WTC11 (cell line): Measurements from ENCODE around the gene GCM1. TPM values are rescaled to one million over a fixed set of nuclear protein-coding genes. Genes with fewer than 3 reads are reported as not detected.

ENCODE experiments used
- ATAC-seq: fragments of 200-7000 bp; cut with Tn5 transposase; 2 replicates; pipeline ENCODE4 v1.10.0; 2021; ENCODE audit warnings: mild to moderate bottlenecking, moderate library complexity
- CTCF ChIA-PET: fragments of 300-600 bp; sonication (Branson Sonifier 250); formaldehyde crosslinking; loops from one replicate; lab custom pipeline; 2021; ENCODE audit warnings: antibody characterized with exemption; lab: Charles Lee
- POLR2A ChIA-PET: fragments of 350-600 bp; sonication (Branson Sonifier 250); formaldehyde crosslinking; loops from one replicate; lab custom pipeline; 2021; ENCODE audit warnings: antibody characterized with exemption; lab: Charles Lee
- DNase-seq: peaks from one replicate; pipeline ENCODE4 v3.0.0; 2021; ENCODE audit warnings: low spot score
- H3K27ac Mint-ChIP-seq: 2 replicates; pipeline ENCODE4 v1.8.0; 2021; ENCODE audit warnings: mixed read lengths
- H3K27me3 Mint-ChIP-seq: 2 replicates; pipeline ENCODE4 v1.8.0; 2021; ENCODE audit warnings: low read depth, mild to moderate bottlenecking, moderate library complexity, mixed read lengths
- H3K36me3 Mint-ChIP-seq: 2 replicates; pipeline ENCODE4 v1.8.0; 2021; ENCODE audit warnings: mixed read lengths
- H3K4me1 Mint-ChIP-seq: 2 replicates; pipeline ENCODE4 v1.8.0; 2022; ENCODE audit warnings: mixed read lengths
- H3K4me3 Mint-ChIP-seq: 2 replicates; pipeline ENCODE4 v1.8.0; 2021; ENCODE audit warnings: mild to moderate bottlenecking, moderate library complexity, mixed read lengths
- H3K9me3 Mint-ChIP-seq: 2 replicates; pipeline ENCODE4 v1.8.0; 2021; ENCODE audit warnings: mixed read lengths
- ATF2 ChIP-seq: sonication (generic); formaldehyde crosslinking; IDR thresholded peaks from 2 replicates; pipeline ENCODE4 v1.8.1; 2022; ENCODE audit warnings: low read depth, missing genetic modification reagents, borderline replicate concordance
- CREM ChIP-seq: sonication (generic); formaldehyde crosslinking; IDR thresholded peaks from 2 replicates; pipeline ENCODE4 v1.8.1; 2022; ENCODE audit warnings: mild to moderate bottlenecking, missing genetic modification reagents, moderate library complexity
- EMX1 ChIP-seq: fragments of 250-450 bp; sonication (Bioruptor Pico); IDR thresholded peaks from 2 replicates; pipeline ENCODE4 v1.8.0; 2021; ENCODE audit warnings: mild to moderate bottlenecking
- ERG ChIP-seq: fragments of 250-450 bp; sonication (Bioruptor Pico); IDR thresholded peaks from 2 replicates; pipeline ENCODE4 v1.8.0; 2021; ENCODE audit warnings: mild to moderate bottlenecking
- GABPB1 ChIP-seq: sonication (generic); formaldehyde crosslinking; IDR thresholded peaks from 2 replicates; pipeline ENCODE4 v1.8.1; 2023; ENCODE audit warnings: mild to moderate bottlenecking, missing genetic modification reagents
- JUN ChIP-seq: sonication (generic); formaldehyde crosslinking; IDR thresholded peaks from 2 replicates; pipeline ENCODE4 v1.8.0; 2023; ENCODE audit warnings: mild to moderate bottlenecking, missing genetic modification reagents
- KAT7 ChIP-seq: sonication (generic); formaldehyde crosslinking; IDR thresholded peaks from 2 replicates; pipeline ENCODE4 v1.8.1; 2023; ENCODE audit warnings: missing genetic modification reagents, mild to moderate bottlenecking, borderline replicate concordance
- RORB ChIP-seq: fragments of 250-450 bp; sonication (Bioruptor Pico); IDR thresholded peaks from 2 replicates; pipeline ENCODE4 v1.9.0; 2021; ENCODE audit warnings: mild to moderate bottlenecking
- SMAD3 ChIP-seq: sonication (generic); formaldehyde crosslinking; IDR thresholded peaks from 2 replicates; pipeline ENCODE4 v1.8.0; 2022; ENCODE audit warnings: missing genetic modification reagents, mild to moderate bottlenecking, borderline replicate concordance
- SP1 ChIP-seq: sonication (generic); formaldehyde crosslinking; conservative IDR thresholded peaks from 2 replicates; pipeline ENCODE4 v1.8.1; 2022; ENCODE audit warnings: missing genetic modification reagents
- TEAD1 ChIP-seq: sonication (generic); formaldehyde crosslinking; IDR thresholded peaks from 2 replicates; pipeline ENCODE4 v1.8.0; 2022; ENCODE audit warnings: mild to moderate bottlenecking, missing genetic modification reagents
- ZNF317 ChIP-seq: sonication (generic); formaldehyde crosslinking; IDR thresholded peaks from 2 replicates; pipeline ENCODE4 v1.8.1; 2023; ENCODE audit warnings: low read depth, mild to moderate bottlenecking, moderate library complexity, missing genetic modification reagents, borderline replicate concordance
- total RNA-seq: library from RNA; stranded (reverse); gene quantifications from 3 replicates; pipeline ENCODE4 v1.2.3, GENCODE V29; 2021
- TF ChIP-seq, protein P1 (sequence below): fragments of 250-450 bp; sonication (Bioruptor Pico); IDR thresholded peaks from 2 replicates; pipeline ENCODE4 v2.1.2; 2022; ENCODE audit warnings: mild to moderate bottlenecking, moderate library complexity
- TF ChIP-seq, protein P2 (sequence below): sonication (generic); formaldehyde crosslinking; conservative IDR thresholded peaks from 2 replicates; pipeline ENCODE4 v1.8.1; 2022; ENCODE audit warnings: mild to moderate bottlenecking, missing genetic modification reagents
- TF ChIP-seq, protein P3 (sequence below): fragments of 250-450 bp; sonication (Bioruptor Pico); IDR thresholded peaks from 2 replicates; pipeline ENCODE4 v1.9.0; 2021; ENCODE audit warnings: mild to moderate bottlenecking
- TF ChIP-seq, protein P4 (sequence below): sonication (generic); formaldehyde crosslinking; IDR thresholded peaks from 2 replicates; pipeline ENCODE4 v1.8.0; 2023; ENCODE audit warnings: missing genetic modification reagents, mild to moderate bottlenecking, borderline replicate concordance
- TF ChIP-seq, protein P5 (sequence below): sonication (generic); formaldehyde crosslinking; IDR thresholded peaks from 2 replicates; pipeline ENCODE4 v1.8.1; 2023; ENCODE audit warnings: mild to moderate bottlenecking, missing genetic modification reagents
- TF ChIP-seq, protein P6 (sequence below): sonication (generic); formaldehyde crosslinking; IDR thresholded peaks from 2 replicates; pipeline ENCODE4 v1.8.0; 2022; ENCODE audit warnings: mild to moderate bottlenecking, missing genetic modification reagents

The GCM1 gene
- total RNA-seq, 1 experiment from 2014 or later, result 0.09 TPM

DNA sequence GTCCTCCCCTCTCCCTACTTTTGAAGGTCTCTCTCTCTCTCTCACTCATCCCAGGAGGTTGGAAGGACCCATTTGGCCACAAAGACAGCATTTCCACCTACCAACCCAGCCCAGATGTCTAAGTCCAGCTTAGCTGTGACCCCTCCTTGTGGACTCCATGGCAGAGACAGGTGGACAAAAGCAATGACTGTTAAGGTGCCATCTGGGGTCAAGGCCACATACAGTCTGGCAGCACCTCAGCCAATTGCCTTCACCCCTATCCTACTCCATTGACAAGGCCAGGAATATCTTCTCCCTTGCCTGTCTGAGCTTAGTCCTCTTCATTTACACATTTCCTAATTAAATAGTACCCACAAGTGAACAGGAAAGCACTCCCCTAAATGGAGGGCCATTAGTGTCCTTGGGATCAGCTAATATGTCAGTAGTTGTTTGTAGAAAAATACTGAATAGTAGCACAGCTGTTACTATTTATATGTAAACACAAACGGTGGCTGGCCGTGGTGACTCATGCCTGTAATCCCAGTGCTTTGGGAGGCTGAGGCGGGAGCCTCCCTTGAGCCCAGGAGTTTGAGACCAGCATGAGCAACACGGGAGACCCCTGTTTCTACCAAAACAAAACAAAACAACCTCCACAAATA lies 28.8 kb downstream of the GCM1 start:
- peaks cover 38% of the 10 kb centered on the region for H3K4me1 Mint-ChIP-seq
- peak overlapping the region; percentile 94 for H3K27ac Mint-ChIP-seq
- peak overlapping the region; percentile 33 for H3K4me3 Mint-ChIP-seq
- ATAC-seq, result peak; percentile 75
- peak; percentile 33; the same call in 1 of the 2 replicates for TF ChIP-seq TEAD1 (CRISPR knock-in tag)
- no peak for TF ChIP-seq KAT7 (CRISPR knock-in tag)
- TF ChIP-seq GABPB1, result peak; percentile 45; the same call in 1 of the 2 replicates
- TF ChIP-seq, all 79 proteins: peak for 2
- ChIA-PET CTCF (no interaction called here), POLR2A (no interaction called here)
- H3K36me3 Mint-ChIP-seq, result peaks cover 6% of the 10 kb centered on the region
- no peaks in the 10 kb centered on the region for H3K27me3 Mint-ChIP-seq
- peaks cover 10% of the 10 kb centered on the region for H3K9me3 Mint-ChIP-seq
- peak; percentile 48 for DNase-seq

DNA sequence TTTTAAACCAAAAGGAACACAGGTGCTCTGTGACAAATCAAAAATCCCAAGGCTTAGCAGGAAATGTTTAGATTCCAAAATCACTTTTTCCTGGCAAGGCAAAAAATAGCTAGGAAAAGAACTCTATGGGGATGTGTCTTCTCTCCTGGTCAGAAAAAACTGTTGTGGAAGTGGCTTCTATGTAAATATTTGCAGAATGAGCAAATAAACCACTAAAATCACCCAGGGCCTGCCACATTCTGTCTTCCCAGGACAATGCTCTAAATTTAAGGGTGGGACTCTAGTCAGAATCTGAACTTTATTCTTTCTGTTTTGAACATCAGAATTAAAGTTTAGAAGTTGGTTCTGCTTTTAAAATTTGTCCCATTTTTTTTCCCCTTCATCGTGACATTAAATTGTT lies 29.3 kb downstream of the GCM1 start:
- CTCF ChIA-PET, result no interaction called here
- no peak overlapping the region for H3K4me3 Mint-ChIP-seq
- DNase-seq, result no peak
- H3K9me3 Mint-ChIP-seq, result peaks cover 16% of the 10 kb centered on the region
- peaks cover 6% of the 10 kb centered on the region for H3K36me3 Mint-ChIP-seq
- H3K27me3 Mint-ChIP-seq, result no peaks in the 10 kb centered on the region
- H3K27ac Mint-ChIP-seq, result no peak overlapping the region; the same call in 1 of the 2 replicates
- POLR2A ChIA-PET, result no interaction called here
- no peak for ATAC-seq
- H3K4me1 Mint-ChIP-seq, result peaks cover 38% of the 10 kb centered on the region
- TF ChIP-seq, protein P1, sequence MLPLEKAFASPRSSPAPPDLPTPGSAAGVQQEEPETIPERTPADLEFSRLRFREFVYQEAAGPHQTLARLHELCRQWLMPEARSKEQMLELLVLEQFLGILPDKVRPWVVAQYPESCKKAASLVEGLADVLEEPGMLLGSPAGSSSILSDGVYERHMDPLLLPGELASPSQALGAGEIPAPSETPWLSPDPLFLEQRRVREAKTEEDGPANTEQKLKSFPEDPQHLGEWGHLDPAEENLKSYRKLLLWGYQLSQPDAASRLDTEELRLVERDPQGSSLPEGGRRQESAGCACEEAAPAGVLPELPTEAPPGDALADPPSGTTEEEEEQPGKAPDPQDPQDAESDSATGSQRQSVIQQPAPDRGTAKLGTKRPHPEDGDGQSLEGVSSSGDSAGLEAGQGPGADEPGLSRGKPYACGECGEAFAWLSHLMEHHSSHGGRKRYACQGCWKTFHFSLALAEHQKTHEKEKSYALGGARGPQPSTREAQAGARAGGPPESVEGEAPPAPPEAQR (CRISPR knock-in tag), result no peak
- no peak for TF ChIP-seq EMX1 (CRISPR knock-in tag)
- TF ChIP-seq SP1, result no peak
- TF ChIP-seq, protein P2, sequence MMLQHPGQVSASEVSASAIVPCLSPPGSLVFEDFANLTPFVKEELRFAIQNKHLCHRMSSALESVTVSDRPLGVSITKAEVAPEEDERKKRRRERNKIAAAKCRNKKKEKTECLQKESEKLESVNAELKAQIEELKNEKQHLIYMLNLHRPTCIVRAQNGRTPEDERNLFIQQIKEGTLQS (CRISPR knock-in tag), result no peak
- TF ChIP-seq, all 79 proteins: peak for 0

DNA sequence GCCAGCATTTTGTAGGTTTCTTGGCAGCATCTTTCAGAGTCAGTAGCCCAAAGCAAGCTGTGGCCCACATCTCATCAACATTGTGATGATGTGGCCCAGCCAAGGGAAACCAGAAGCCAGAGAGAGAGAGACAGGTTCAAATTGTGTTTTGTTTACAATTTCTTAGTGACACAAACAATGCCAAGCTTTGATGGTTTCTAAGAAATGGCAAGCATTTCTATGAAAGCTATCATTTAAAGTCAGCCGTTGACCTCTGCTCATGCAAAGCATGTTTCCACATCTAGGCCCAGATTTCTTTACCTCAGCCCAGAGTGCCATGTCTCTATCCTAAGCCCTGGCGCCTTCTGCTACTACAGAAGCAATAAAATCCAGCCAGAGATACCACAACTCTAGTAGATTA lies 32.9 kb downstream of the GCM1 start:
- H3K9me3 Mint-ChIP-seq, result peaks cover 19% of the 10 kb centered on the region
- ChIA-PET CTCF (no interaction called here), POLR2A (interaction anchor here (0.8 kb wide), 1 partner anchor 72 kb away, joined by 5 read pairs; no protein-coding TSS in a partner anchor)
- no peak overlapping the region for H3K27ac Mint-ChIP-seq
- H3K27me3 Mint-ChIP-seq, result no peaks in the 10 kb centered on the region; the same call in 1 of the 2 replicates
- H3K4me1 Mint-ChIP-seq, result peaks cover 27% of the 10 kb centered on the region
- peaks cover 6% of the 10 kb centered on the region for H3K36me3 Mint-ChIP-seq
- ATAC-seq, result no peak
- no peak for DNase-seq
- H3K4me3 Mint-ChIP-seq, result no peak overlapping the region
- TF ChIP-seq, protein P3, sequence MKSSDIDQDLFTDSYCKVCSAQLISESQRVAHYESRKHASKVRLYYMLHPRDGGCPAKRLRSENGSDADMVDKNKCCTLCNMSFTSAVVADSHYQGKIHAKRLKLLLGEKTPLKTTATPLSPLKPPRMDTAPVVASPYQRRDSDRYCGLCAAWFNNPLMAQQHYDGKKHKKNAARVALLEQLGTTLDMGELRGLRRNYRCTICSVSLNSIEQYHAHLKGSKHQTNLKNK (CRISPR knock-in tag), result no peak
- TF ChIP-seq CREM (no peak), ZNF317 (CRISPR knock-in tag) (no peak), ATF2 (CRISPR knock-in tag) (no peak), EMX1 (CRISPR knock-in tag) (no peak), ERG (CRISPR knock-in tag) (no peak), SMAD3 (CRISPR knock-in tag) (no peak), RORB (CRISPR knock-in tag) (no peak), JUN (no peak)
- TF ChIP-seq, protein P4, sequence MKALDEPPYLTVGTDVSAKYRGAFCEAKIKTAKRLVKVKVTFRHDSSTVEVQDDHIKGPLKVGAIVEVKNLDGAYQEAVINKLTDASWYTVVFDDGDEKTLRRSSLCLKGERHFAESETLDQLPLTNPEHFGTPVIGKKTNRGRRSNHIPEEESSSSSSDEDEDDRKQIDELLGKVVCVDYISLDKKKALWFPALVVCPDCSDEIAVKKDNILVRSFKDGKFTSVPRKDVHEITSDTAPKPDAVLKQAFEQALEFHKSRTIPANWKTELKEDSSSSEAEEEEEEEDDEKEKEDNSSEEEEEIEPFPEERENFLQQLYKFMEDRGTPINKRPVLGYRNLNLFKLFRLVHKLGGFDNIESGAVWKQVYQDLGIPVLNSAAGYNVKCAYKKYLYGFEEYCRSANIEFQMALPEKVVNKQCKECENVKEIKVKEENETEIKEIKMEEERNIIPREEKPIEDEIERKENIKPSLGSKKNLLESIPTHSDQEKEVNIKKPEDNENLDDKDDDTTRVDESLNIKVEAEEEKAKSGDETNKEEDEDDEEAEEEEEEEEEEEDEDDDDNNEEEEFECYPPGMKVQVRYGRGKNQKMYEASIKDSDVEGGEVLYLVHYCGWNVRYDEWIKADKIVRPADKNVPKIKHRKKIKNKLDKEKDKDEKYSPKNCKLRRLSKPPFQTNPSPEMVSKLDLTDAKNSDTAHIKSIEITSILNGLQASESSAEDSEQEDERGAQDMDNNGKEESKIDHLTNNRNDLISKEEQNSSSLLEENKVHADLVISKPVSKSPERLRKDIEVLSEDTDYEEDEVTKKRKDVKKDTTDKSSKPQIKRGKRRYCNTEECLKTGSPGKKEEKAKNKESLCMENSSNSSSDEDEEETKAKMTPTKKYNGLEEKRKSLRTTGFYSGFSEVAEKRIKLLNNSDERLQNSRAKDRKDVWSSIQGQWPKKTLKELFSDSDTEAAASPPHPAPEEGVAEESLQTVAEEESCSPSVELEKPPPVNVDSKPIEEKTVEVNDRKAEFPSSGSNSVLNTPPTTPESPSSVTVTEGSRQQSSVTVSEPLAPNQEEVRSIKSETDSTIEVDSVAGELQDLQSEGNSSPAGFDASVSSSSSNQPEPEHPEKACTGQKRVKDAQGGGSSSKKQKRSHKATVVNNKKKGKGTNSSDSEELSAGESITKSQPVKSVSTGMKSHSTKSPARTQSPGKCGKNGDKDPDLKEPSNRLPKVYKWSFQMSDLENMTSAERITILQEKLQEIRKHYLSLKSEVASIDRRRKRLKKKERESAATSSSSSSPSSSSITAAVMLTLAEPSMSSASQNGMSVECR, result no peak
- TF ChIP-seq, protein P5, sequence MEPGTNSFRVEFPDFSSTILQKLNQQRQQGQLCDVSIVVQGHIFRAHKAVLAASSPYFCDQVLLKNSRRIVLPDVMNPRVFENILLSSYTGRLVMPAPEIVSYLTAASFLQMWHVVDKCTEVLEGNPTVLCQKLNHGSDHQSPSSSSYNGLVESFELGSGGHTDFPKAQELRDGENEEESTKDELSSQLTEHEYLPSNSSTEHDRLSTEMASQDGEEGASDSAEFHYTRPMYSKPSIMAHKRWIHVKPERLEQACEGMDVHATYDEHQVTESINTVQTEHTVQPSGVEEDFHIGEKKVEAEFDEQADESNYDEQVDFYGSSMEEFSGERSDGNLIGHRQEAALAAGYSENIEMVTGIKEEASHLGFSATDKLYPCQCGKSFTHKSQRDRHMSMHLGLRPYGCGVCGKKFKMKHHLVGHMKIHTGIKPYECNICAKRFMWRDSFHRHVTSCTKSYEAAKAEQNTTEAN (CRISPR knock-in tag), result no peak
- TF ChIP-seq, protein P6, sequence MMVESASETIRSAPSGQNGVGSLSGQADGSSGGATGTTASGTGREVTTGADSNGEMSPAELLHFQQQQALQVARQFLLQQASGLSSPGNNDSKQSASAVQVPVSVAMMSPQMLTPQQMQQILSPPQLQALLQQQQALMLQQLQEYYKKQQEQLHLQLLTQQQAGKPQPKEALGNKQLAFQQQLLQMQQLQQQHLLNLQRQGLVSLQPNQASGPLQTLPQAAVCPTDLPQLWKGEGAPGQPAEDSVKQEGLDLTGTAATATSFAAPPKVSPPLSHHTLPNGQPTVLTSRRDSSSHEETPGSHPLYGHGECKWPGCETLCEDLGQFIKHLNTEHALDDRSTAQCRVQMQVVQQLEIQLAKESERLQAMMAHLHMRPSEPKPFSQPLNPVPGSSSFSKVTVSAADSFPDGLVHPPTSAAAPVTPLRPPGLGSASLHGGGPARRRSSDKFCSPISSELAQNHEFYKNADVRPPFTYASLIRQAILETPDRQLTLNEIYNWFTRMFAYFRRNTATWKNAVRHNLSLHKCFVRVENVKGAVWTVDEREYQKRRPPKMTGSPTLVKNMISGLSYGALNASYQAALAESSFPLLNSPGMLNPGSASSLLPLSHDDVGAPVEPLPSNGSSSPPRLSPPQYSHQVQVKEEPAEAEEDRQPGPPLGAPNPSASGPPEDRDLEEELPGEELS (CRISPR knock-in tag), result no peak
